Measurements from ENCODE around the gene ACER3. TPM values are rescaled to one million over a fixed set of nuclear protein-coding genes. Genes with fewer than 3 reads are reported as not detected.

Gene ACER3
- total RNA-seq, 1 experiment from 2014 or later: 31.0 TPM

- no peaks in the 10 kb centered on the region for H3K9me3 ChIP-seq (ENCODE audit: low read depth, low read length, poor library complexity, severe bottlenecking)
- peak overlapping the region; percentile 44 for H3K4me3 ChIP-seq (ENCODE audit: low read depth, low read length, poor library complexity, severe bottlenecking)
- POLR2A ChIA-PET (ENCODE audit: low non-redundant PET): no interaction called here
- H3K27ac ChIP-seq (ENCODE audit: low read depth, low read length, poor library complexity, severe bottlenecking): no peak overlapping the region
- no peaks in the 10 kb centered on the region for H3K36me3 ChIP-seq (ENCODE audit: insufficient read depth, low read length, poor library complexity, severe bottlenecking)
- H3K4me1 ChIP-seq (ENCODE audit: insufficient read depth, low read length, poor library complexity, severe bottlenecking): no peaks in the 10 kb centered on the region
- no TSS peak for BruUV-seq (replicated peaks)
- no peaks in the 10 kb centered on the region for H3K27me3 ChIP-seq (replicated peaks; ENCODE audit: insufficient read depth, low read depth, low read length, poor library complexity)
- CTCF ChIA-PET: interaction anchor here (0.6 to 1.1 kb wide), 3 partner anchors 52 to 120 kb away, joined by 3 read pairs; no protein-coding TSS in a partner anchor
- TF ChIP-seq EZH2 (IDR thresholded peaks at IDR 0.05; ENCODE audit: borderline replicate concordance, low read depth, low read length, poor library complexity, severe bottlenecking): no peak
- TF ChIP-seq, protein P1, sequence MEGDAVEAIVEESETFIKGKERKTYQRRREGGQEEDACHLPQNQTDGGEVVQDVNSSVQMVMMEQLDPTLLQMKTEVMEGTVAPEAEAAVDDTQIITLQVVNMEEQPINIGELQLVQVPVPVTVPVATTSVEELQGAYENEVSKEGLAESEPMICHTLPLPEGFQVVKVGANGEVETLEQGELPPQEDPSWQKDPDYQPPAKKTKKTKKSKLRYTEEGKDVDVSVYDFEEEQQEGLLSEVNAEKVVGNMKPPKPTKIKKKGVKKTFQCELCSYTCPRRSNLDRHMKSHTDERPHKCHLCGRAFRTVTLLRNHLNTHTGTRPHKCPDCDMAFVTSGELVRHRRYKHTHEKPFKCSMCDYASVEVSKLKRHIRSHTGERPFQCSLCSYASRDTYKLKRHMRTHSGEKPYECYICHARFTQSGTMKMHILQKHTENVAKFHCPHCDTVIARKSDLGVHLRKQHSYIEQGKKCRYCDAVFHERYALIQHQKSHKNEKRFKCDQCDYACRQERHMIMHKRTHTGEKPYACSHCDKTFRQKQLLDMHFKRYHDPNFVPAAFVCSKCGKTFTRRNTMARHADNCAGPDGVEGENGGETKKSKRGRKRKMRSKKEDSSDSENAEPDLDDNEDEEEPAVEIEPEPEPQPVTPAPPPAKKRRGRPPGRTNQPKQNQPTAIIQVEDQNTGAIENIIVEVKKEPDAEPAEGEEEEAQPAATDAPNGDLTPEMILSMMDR (conservative IDR thresholded peaks at IDR 0.05; ENCODE audit: low read depth, low read length): peak; percentile 79
- intact Hi-C loops (cut with micrococcal nuclease; ENCODE audit: unreplicated experiment): loop anchor here (2.0 kb wide), 2 partner anchors 121 to 305 kb away; no protein-coding TSS in a partner anchor
- peak; percentile 76 for DNase-seq (ENCODE audit: low spot score)
Observed at GRCh38 chr11:77039491-77040400, 179.0 kb downstream of the ACER3 start.

DNA sequence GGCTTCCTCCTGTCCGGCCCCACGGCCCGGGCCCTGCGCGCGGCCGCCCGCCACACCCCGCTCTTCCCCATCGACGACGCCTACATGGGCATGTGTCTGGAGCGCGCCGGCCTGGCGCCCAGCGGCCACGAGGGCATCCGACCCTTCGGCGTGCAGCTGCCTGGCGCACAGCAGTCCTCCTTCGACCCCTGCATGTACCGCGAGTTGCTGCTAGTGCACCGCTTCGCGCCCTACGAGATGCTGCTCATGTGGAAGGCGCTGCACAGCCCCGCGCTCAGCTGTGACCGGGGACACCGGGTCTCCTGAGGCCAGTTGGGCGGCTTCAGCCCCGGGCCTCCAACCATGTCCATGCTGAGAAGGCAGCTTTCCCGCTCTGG is 179.7 kb downstream of the ACER3 start:
- H3K36me3 ChIP-seq (ENCODE audit: insufficient read depth, low read length, poor library complexity, severe bottlenecking): no peaks in the 10 kb centered on the region
- no peak for TF ChIP-seq EZH2 (IDR thresholded peaks at IDR 0.05; ENCODE audit: borderline replicate concordance, low read depth, low read length, poor library complexity, severe bottlenecking)
- TF ChIP-seq, protein P1 (conservative IDR thresholded peaks at IDR 0.05; ENCODE audit: low read depth, low read length): no peak
- H3K4me1 ChIP-seq (ENCODE audit: insufficient read depth, low read length, poor library complexity, severe bottlenecking): no peaks in the 10 kb centered on the region
- no peak for DNase-seq (ENCODE audit: low spot score)
- no peaks in the 10 kb centered on the region for H3K27me3 ChIP-seq (replicated peaks; ENCODE audit: insufficient read depth, low read depth, low read length, poor library complexity)
- intact Hi-C loops (cut with micrococcal nuclease; ENCODE audit: unreplicated experiment): loop anchor here (2.0 kb wide), 1 partner anchor 122 kb away; no protein-coding TSS in a partner anchor
- BruUV-seq (replicated peaks): no TSS peak
- POLR2A ChIA-PET (ENCODE audit: low non-redundant PET): interaction anchor here (0.5 kb wide), 1 partner anchor 19 kb away, joined by 4 read pairs; no protein-coding TSS in a partner anchor
- CTCF ChIA-PET: interaction anchor here (0.6 to 1.2 kb wide), 4 partner anchors 51 to 121 kb away, joined by 3 read pairs; no protein-coding TSS in a partner anchor
- no peak overlapping the region for H3K4me3 ChIP-seq (ENCODE audit: low read depth, low read length, poor library complexity, severe bottlenecking)
- H3K9me3 ChIP-seq (ENCODE audit: low read depth, low read length, poor library complexity, severe bottlenecking): no peaks in the 10 kb centered on the region
- H3K27ac ChIP-seq (ENCODE audit: low read depth, low read length, poor library complexity, severe bottlenecking): no peak overlapping the region

DNA sequence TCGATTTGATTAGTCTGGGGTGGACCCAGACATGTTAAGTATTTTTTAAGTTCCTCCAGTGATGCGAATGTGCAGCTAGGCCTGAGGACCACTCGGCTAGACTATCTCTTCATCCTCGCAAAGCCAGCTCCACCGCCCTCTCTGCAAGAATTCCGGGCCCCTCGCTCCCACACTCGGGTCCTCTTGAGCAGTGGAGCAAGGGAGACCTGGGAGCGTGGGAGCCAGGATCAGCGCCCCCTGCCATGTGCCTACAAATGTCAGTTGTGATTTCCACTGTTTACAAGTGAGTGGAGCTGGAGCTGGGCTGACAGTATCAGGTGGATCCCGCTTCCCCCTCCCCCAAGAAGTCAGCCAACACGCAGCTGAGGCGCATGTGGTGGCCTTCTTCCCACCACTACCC is 180.2 kb downstream of the ACER3 start:
- no peaks in the 10 kb centered on the region for H3K27me3 ChIP-seq (replicated peaks; ENCODE audit: insufficient read depth, low read depth, low read length, poor library complexity)
- ChIA-PET POLR2A (ENCODE audit: low non-redundant PET) (interaction anchor here (0.5 kb wide), 1 partner anchor 20 kb away, joined by 4 read pairs; no protein-coding TSS in a partner anchor), CTCF (interaction anchor here (1.2 kb wide), 1 partner anchor 121 kb away, joined by 3 read pairs; no protein-coding TSS in a partner anchor)
- no peak for TF ChIP-seq EZH2 (IDR thresholded peaks at IDR 0.05; ENCODE audit: borderline replicate concordance, low read depth, low read length, poor library complexity, severe bottlenecking)
- TF ChIP-seq, protein P1 (conservative IDR thresholded peaks at IDR 0.05; ENCODE audit: low read depth, low read length): no peak
- peaks cover 2% of the 10 kb centered on the region for H3K4me1 ChIP-seq (ENCODE audit: insufficient read depth, low read length, poor library complexity, severe bottlenecking)
- H3K36me3 ChIP-seq (ENCODE audit: insufficient read depth, low read length, poor library complexity, severe bottlenecking): no peaks in the 10 kb centered on the region
- no peak for DNase-seq (ENCODE audit: low spot score)
- no peak overlapping the region for H3K27ac ChIP-seq (ENCODE audit: low read depth, low read length, poor library complexity, severe bottlenecking)
- no peak overlapping the region for H3K4me3 ChIP-seq (ENCODE audit: low read depth, low read length, poor library complexity, severe bottlenecking)
- no peaks in the 10 kb centered on the region for H3K9me3 ChIP-seq (ENCODE audit: low read depth, low read length, poor library complexity, severe bottlenecking)
- BruUV-seq (replicated peaks): no TSS peak
- intact Hi-C loops (cut with micrococcal nuclease; ENCODE audit: unreplicated experiment): loop anchor here (2.0 kb wide), 1 partner anchor 122 kb away; no protein-coding TSS in a partner anchor
